IMR-90 (cell line): ENCODE data around the gene NEK9.

ENCODE experiments used
- BHLHE40 ChIP-seq: fragments of 150-350 bp; IDR thresholded peaks from 2 replicates; pipeline ENCODE4 v1.6.1; 2016; ENCODE audit warnings: mild to moderate bottlenecking, low read depth, low read length
- CTCF ChIP-seq: conservative IDR thresholded peaks from 2 replicates; pipeline ENCODE4 v1.5.1; 2012; ENCODE audit warnings: mild to moderate bottlenecking, low read depth, low read length, improper control_type of control experiment
- ELK1 ChIP-seq: fragments of 150-350 bp; IDR thresholded peaks from 2 replicates; pipeline ENCODE4 v1.6.1; 2016; ENCODE audit warnings: low read depth, mild to moderate bottlenecking, low read length, moderate library complexity, borderline replicate concordance
- MAZ ChIP-seq: IDR thresholded peaks from 2 replicates; pipeline ENCODE4 v1.6.1; 2012; ENCODE audit warnings: low read depth, mild to moderate bottlenecking, low read length, improper control_type of control experiment, moderate library complexity, borderline replicate concordance
- MXI1 ChIP-seq: IDR thresholded peaks from 2 replicates; pipeline ENCODE4 v1.6.1; 2012; ENCODE audit warnings: low read depth, mild to moderate bottlenecking, low read length, moderate library complexity, borderline replicate concordance
- POLR2A ChIP-seq: IDR thresholded peaks from 2 replicates; pipeline ENCODE4 v1.6.1; 2012; ENCODE audit warnings: mild to moderate bottlenecking, low read depth, low read length
- RAD21 ChIP-seq: IDR thresholded peaks from 2 replicates; pipeline ENCODE4 v1.6.1; 2012; ENCODE audit warnings: low read length, improper control_type of control experiment
- USF2 ChIP-seq: fragments of 150-350 bp; IDR thresholded peaks from 2 replicates; pipeline ENCODE4 v1.6.1; 2017; ENCODE audit warnings: mild to moderate bottlenecking, antibody characterized with exemption, low read length, low read depth

GRCh38 chr14:75091251-75091650, 35.6 kb downstream of the NEK9 start:
- TF ChIP-seq CTCF: no peak
- no peak for TF ChIP-seq ELK1
- TF ChIP-seq BHLHE40: no peak
- no peak for TF ChIP-seq POLR2A
- no peak for TF ChIP-seq RAD21
- no peak for TF ChIP-seq MXI1
- TF ChIP-seq USF2: no peak
- TF ChIP-seq MAZ: no peak
